Heart left ventricle (tissue), 13 donors: ENCODE results near the gene WDFY3.

Experiments used
- CTCF ChIP-seq, 12 donors: fragments of 200-600 bp; sonication (generic) in 4 of 12; IDR thresholded peaks; one replicate each; pipeline versions ENCODE4 v1.5.0 to v1.8.0; 2018 to 2022; ENCODE audit warnings: antibody characterized with exemption in 12 of 12, mild to moderate bottlenecking in 5 of 12
- POLR2A ChIP-seq, 2 donors: fragments of 450-650 bp; IDR thresholded peaks; one replicate each; pipeline ENCODE4 v1.6.1; 2017; ENCODE audit warnings: antibody characterized with exemption in 2 of 2, mild to moderate bottlenecking in 2 of 2, moderate library complexity in 2 of 2
- donor health status: ischemic (EF 13 %, LVEDD 7.1; RV severe dilation, severe dysfunction).
- donor health status: DM: no; HTN: yes; CAD: no.
- donor health status: DM: no; HTN: no; CAD: no.
- donor health status: ischemic (EF 25% LVEDD 6.9; RV normal size, moderate dysfunction).
- donor health status: ischemic (EF 25% LVEDD 5.7; RV mildly dilated, moderate dysfunction).
- donor health status: ischemic (EF 35%, LVEDD 5.7; RV mildly dilated, moderate dysfunction).
- donor health status: nonischemic (EF 11% LVEDD 7.7; RV severe dilation, severe dysfunction).
- donor health status: DM: yes; HTN: yes; CAD: no.
- donor health status: PGD.
- donor health status: ischemic (EF 29% LVEDD 5.4; RV normal size, mild dysfunction).
- donor health status: nonischemic (EF 23%, LVEDD 6.1; RV moderate dilation, normal function).

GRCh38 chr4:84826681-84827080, 139.8 kb downstream of the WDFY3 start:
- TF ChIP-seq CTCF (IDR thresholded peaks at IDR 0.05) (no peak), POLR2A (IDR thresholded peaks at IDR 0.05) (no peak)
